Fibroblast of pulmonary artery (primary cell): Measurements from ENCODE around the gene HHIPL1.

Experiments
- DNase-seq: peaks from one replicate; pipeline ENCODE4 v3.0.0-alpha.2; 2010; ENCODE audit warnings: low read depth
- H3K4me3 ChIP-seq: replicated peaks from 2 replicates; pipeline ENCODE4 v1.5.1; 2011; ENCODE audit warnings: low read depth, mild to moderate bottlenecking, control low read depth, low read length, moderate library complexity
- CTCF ChIP-seq: IDR thresholded peaks from 2 replicates; pipeline ENCODE4 v1.5.1; 2011; ENCODE audit warnings: mild to moderate bottlenecking, control low read depth, low read length, inconsistent platforms; ENCODE audit errors: missing control alignments

Gene HHIPL1

GRCh38 chr14:99715266-99716000 is 70.5 kb downstream of the HHIPL1 start:
- H3K4me3 ChIP-seq = no peak overlapping the region
- DNase-seq = no peak
- no peak for TF ChIP-seq CTCF

DNA sequence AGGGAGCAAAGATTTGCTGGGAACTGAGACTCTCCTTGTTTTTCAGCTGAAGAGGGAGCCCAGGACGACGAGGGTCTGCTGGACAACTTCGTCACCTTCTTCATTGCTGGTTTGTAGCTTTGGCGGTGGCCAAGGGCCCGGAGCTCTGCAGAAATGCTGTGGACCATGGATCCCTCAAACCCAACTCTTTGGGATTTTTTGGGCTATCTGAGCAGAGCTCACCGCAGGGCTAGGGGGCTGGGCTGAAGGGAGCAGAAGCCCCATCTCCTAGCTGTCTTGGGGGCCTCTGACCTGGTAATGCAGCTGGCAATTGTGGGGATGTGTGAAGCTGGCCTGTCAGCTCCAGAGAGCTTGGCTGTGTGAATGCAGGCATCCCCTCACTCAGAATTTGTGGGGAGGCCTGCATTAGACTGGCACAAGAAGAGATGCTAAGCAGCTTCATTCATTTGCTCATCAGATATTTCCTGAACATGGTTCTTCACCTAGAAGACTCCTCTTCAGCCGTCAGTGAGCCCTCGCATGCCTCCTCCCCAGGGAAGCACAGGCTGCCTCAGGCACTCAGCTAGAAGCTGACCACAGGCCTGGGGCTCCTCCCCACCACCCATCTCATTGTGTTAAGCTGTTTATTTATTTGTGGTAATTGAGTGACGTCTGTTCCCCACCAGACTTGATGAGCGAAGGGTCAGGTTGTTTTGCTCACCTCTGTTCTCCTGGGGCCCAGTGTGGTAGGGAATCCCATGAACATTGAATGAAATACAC is 71.3 kb downstream of the HHIPL1 start:
- no peak overlapping the region for H3K4me3 ChIP-seq
- no peak for TF ChIP-seq CTCF
- no peak for DNase-seq

GRCh38 chr14:99716850-99717681 is 72.1 kb downstream of the HHIPL1 start:
- no peak for TF ChIP-seq CTCF
- no peak overlapping the region for H3K4me3 ChIP-seq
- no peak for DNase-seq

- no peak for TF ChIP-seq CTCF
- DNase-seq = no peak
- no peak overlapping the region for H3K4me3 ChIP-seq
Observed at GRCh38 chr14:99717682-99718013, 72.7 kb downstream of the HHIPL1 start.

- DNase-seq = no peak
- TF ChIP-seq CTCF = no peak
- H3K4me3 ChIP-seq = no peak overlapping the region
Observed at GRCh38 chr14:99718031-99718810, 73.3 kb downstream of the HHIPL1 start.

GRCh38 chr14:99718811-99719192 is 73.9 kb downstream of the HHIPL1 start:
- DNase-seq = no peak
- no peak overlapping the region for H3K4me3 ChIP-seq
- TF ChIP-seq CTCF = no peak
